Left ventricle myocardium superior (tissue), 1 donor: ENCODE results near the gene SLC5A10. TPM values are rescaled to one million over a fixed set of nuclear protein-coding genes. Genes with fewer than 3 reads are reported as not detected.
A peak's percentile ranks its signal among the peaks of the same experiment; 100 is the strongest.
"Not testable (repeated sequence)": the region's sequence is repeated elsewhere in the genome, so short reads cannot be mapped to it uniquely, and the experiment has no call there.

Experiments
- ATAC-seq: fragments of 200-7000 bp; cut with Tn5 transposase; one replicate; pipeline ENCODE4 v1.9.1; 2020; ENCODE audit warnings: mild to moderate bottlenecking, moderate library complexity
- DNase-seq: peaks from one replicate; pipeline ENCODE4 v3.0.0-alpha.2; 2020
- intact Hi-C: fragments of 100-400 bp; cut with micrococcal nuclease; formaldehyde crosslinking; loops from one replicate; pipeline ENCODE4 v1.11.0; 2022
- long read RNA-seq: library from polyadenylated mRNA; unstranded; transcript quantifications from one replicate; pipeline ENCODE4 v2.0.0, GENCODE V29; 2021
- total RNA-seq: library from RNA; stranded (reverse); fragmentation: NEBNext Ultra II Directional; extraction: Animal tissue kit (Norgen Biotek cat#: 25700); gene quantifications from one replicate; pipeline ENCODE4 v1.2.1, GENCODE V29; 2021
- donor health status: DM: no; HTN: yes; CAD: no; lungs with severe emphysema.

The SLC5A10 gene
- total RNA-seq: not detected
- long read RNA-seq: 0 reads

GRCh38 chr17:18951941-18952842 lies at the start of gene SLC5A10:
TSS of gene SLC5A10 (plus strand) at chr17:18952165. CDS start at chr17:18952206, 41 bp downstream.
- ATAC-seq: no peak
- intact Hi-C loops: no loop called here

GRCh38 chr17:18904482-18904881 lies 47.5 kb upstream of the SLC5A10 start:
- ATAC-seq (no peak), DNase-seq (no peak)
- intact Hi-C loops: no loop called here

More at GRCh38 chr17:18951941-18952842, at the start of gene SLC5A10:
- DNase-seq: no peak

- no peak for DNase-seq
- intact Hi-C loops: no loop called here
- ATAC-seq: no peak
Measured at GRCh38 chr17:18905226-18905625, 46.7 kb upstream of the SLC5A10 start.

GRCh38 chr17:18910326-18910725 lies 41.6 kb upstream of the SLC5A10 start:
- intact Hi-C loops: no loop called here
- DNase-seq (no peak), ATAC-seq (no peak)

DNA sequence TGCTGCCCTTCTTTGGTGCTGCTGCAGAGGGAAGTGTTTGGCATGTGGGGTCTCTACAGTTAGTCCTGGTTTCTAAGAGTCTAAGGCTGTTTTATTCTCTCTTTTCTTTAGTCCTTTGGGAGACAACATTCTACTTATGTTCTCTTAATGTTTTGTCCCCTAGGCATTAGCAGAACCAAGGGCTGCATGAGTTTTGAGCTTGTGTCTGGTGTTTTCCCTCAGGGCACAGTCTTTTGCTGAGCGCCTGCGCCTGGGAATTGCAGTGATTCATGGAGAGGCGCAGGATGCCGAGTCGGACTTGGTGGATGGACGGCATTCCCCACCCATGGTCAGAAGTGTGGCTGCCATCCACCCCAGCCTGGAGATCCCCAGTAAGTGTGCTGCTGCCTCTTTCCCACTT lies 41.1 kb upstream of the SLC5A10 start:
- DNase-seq (no peak), ATAC-seq (no peak)
- intact Hi-C loops: no loop called here

DNA sequence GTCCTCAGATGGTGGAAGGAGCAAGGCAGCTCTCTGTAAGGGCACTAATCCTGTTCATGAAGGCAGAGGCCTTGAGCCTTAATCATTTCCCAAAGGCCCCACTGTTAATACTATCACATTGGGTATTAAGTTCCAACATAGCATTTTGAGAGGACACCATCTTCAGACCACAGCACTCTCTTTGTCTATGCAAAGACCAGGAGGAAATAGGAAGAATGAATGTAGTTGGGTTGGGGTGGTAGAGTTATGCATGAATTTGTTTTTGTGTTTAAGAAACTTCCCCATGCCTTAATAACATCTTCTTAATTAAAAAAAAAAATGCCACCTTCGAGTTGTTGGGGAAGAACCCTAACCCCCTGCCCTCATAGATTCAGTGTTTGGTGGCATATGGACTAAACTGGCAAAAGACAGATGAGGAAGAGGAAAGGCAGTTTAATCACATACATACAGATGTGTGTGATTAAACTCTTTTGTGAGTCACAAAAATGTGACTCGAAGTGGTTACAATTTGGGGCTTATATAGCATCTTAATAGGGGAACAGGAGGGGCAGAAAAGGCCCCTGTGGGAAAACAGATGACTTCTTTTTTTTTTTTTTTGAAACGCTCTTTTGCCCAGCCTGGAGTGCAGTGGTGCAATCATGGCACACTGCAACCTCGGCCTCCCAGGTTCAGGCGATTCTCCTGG lies 35.0 kb upstream of the SLC5A10 start:
- intact Hi-C loops: no loop called here
- ATAC-seq: no peak
- DNase-seq: no peak

- intact Hi-C loops: no loop called here
- DNase-seq (no peak), ATAC-seq (no peak)
Measured at GRCh38 chr17:18917506-18918032, 34.4 kb upstream of the SLC5A10 start.

- ATAC-seq: peak; percentile 19
- intact Hi-C loops: no loop called here
- DNase-seq: no peak
Measured at GRCh38 chr17:18919963-18920362, 32.0 kb upstream of the SLC5A10 start.

- ATAC-seq (no peak), DNase-seq (no peak)
- intact Hi-C loops: no loop called here
Measured at GRCh38 chr17:18920911-18921441, 31.0 kb upstream of the SLC5A10 start.

GRCh38 chr17:18921485-18921884 lies 30.5 kb upstream of the SLC5A10 start:
- intact Hi-C loops: no loop called here
- ATAC-seq: no peak
- DNase-seq: no peak

- DNase-seq (no peak), ATAC-seq (no peak)
- intact Hi-C loops: no loop called here
Measured at GRCh38 chr17:18921912-18922451, 30.0 kb upstream of the SLC5A10 start.

DNA sequence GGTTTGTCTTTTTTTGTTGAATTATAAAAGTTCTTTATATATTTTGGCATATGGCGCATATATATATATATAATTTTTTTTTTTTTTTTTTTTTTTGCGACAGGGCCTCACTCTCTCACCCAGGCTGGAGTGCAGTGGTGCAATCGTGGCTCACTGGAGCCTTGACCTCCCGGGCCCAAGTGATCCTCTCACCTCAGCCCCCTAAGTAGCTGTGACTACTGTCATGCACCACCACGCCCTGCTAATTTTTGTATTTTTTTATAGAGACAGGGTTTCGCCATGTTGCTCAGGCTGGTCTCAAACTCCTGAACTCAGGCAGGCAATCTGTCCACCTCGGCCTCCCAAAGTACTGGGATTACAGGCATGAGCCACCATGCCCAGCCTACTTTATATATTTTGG lies 29.4 kb upstream of the SLC5A10 start:
- ATAC-seq, intact Hi-C loops, DNase-seq: not testable (repeated sequence)

DNA sequence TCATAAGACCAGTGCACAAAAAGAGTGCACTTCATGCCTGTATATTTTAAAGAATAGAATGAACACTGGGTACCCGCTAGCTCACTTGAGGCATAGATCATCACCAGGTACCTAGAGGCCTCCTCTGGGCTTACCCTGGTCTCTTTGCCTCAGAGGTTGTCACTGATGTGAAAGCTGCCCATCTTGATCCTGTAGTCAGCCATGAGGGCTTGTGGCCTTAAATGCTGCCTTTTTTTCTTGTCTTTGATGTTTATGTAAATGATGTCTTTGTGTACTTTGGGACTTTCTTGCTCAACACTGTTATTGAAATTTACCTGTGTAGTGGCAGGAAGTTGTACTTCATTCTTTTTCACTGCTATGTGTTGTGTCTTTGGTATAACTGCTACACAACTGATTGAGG lies 26.8 kb upstream of the SLC5A10 start:
- no peak for DNase-seq
- intact Hi-C loops: no loop called here

GRCh38 chr17:18928628-18929125 lies 23.3 kb upstream of the SLC5A10 start:
- no peak for DNase-seq
- intact Hi-C loops: no loop called here
- ATAC-seq: no peak

More for the DNA sequence above, 26.8 kb upstream of the SLC5A10 start:
- ATAC-seq: no peak

- DNase-seq: no peak
- intact Hi-C loops: no loop called here
- no peak for ATAC-seq
Measured at GRCh38 chr17:18932360-18933055, 19.5 kb upstream of the SLC5A10 start.

GRCh38 chr17:18933102-18934058 lies 18.6 kb upstream of the SLC5A10 start:
- DNase-seq: no peak
- ATAC-seq: no peak
- intact Hi-C loops: no loop called here

GRCh38 chr17:18937981-18938691 lies 13.8 kb upstream of the SLC5A10 start:
- ATAC-seq (no peak), DNase-seq (no peak)
- intact Hi-C loops: no loop called here
